GM18511 (cell line): Measurements from ENCODE around the gene JAK1.
"Not testable (repeated sequence)": the region's sequence is repeated elsewhere in the genome, so short reads cannot be mapped to it uniquely, and the experiment has no call there.

ENCODE experiments used
- ATAC-seq: cut with Tn5 transposase; IDR thresholded peaks from one replicate; pipeline ENCODE4 v1.9.1; 2021; ENCODE audit warnings: mild to moderate bottlenecking, moderate library complexity; ENCODE audit not compliant: unreplicated experiment

JAK1 gene

GRCh38 chr1:64950284-64950809, 16.0 kb downstream of the JAK1 start:
- no peak for ATAC-seq

DNA sequence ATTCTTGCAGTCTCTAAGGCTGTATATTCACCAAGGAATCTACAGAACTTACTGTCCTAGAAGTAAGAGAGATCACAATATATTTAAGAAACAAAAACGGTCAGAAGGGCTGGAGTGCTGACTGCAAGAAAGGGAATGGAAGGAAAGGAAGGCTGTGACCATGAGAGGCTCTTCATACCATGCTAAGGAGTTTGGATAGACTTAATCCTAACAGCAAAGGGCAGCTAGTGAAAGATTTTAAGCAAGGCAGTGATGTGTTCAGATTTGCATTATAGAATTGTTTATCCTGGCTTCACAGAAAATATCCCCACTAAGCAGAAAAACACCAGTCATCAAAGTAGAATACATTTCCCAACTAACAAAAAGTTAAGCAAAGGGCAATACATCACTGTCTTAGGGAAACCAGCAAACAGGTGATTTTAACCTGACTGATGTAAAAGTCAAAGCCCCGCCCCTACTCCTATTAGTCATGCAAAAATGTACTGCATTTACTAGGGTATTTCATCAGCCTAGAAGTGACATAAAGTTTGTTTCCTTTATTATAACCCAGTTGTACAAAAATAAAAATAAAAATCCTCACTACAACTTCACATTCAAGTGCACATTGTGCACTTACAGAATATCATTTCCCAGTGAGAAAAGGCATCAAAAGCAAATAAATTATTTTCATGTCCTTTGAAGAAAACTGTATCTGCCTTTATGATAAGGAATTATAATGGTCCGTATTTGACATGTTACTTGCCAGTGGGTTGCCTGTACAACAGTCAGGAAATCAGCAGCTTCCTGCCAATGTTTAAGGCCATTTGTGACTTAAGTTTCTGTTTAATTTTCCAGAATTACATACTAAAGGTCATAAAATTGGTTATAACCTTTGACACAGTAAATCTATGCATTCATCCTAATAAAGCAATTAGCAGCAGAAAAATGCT, 17.2 kb downstream of the JAK1 start:
- no peak for ATAC-seq

GRCh38 chr1:64948216-64948615, 18.1 kb downstream of the JAK1 start:
- no peak for ATAC-seq

DNA sequence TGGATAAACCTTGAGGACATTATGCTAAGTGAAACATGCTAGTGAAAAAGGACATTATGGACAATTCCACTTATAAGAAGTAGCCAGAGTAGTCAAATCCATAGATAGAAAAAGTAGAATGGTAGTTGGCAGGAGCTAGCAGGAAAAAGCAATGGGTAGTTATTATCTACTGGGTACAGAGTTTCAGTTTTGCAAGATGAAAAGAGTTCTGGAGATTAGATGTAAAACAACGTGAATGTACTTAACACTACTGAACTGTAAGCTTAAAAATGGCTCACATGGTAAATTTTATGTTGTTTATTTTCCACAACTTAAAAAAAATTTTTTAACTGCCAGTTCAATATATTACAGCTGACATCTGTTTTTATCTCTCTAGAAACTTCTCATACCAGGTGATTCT, 19.4 kb downstream of the JAK1 start:
- no peak for ATAC-seq

DNA sequence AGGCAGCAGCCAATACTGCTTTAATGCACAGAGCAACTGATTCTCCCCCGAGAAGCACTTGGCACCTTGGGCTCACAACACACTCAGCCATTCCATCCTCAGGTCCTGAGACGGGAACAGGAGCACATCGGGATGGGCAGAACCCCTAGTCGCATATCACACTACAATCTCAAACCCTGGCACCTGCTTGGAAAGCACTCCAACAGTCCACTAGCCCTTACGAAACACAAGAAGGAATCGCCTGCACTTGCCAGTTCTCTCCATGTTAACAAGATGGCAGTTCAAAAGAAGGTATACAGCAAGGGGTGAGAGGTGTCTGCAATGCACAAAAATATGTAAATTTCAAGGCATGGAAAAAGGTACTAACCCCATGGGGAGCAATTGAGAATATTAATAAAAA, 21.4 kb downstream of the JAK1 start:
- no peak for ATAC-seq

GRCh38 chr1:64942675-64943074, 23.7 kb downstream of the JAK1 start:
- no peak for ATAC-seq

DNA sequence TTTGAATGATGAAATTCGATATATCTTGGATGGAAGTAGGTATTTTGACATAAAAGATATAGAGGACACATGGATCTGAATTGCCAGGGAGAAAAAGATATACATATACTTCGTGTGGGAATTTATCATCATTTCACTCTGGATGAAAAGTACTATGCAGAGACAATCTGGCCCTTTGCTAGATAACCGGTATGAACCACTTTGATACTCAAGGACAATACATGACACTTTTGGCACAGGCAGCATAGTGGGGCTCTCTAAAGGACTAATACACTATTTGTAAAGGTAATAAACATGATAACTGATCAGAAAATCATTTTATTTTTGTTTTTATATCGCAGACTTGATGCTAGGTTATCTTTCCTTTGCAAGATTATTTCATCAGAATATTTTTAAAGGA, 24.2 kb downstream of the JAK1 start:
- no peak for ATAC-seq

DNA sequence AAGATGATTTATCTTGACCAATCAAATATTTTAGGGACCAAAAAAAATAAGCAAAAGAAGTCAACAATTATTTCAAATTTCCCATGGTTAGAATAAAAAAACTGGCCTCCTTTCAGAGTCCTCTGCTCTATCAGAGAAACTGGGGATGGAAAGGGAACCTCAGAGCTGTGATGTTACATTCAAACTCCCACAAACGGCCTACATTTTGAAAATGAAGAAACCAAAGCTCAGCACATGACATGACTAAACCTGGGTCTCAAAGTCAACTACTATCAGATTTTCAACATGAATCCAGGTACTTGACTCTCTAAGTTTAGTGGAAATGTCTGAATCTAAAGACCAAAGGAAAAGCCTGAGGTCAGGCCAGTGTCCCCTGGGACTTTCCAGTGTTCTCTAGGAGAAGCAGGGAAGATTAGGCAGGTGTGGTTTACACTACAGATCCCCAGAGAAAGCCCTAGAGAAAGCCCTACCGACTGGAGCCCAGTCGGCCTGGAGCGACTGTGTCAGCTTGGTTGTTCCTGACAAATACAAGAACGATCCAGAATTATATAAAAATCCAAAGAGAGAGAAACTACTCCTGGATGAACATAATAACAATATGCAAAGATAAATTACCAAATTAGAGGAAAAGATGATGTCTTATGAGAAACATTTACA, 24.8 kb downstream of the JAK1 start:
- ATAC-seq: no peak

GRCh38 chr1:64940025-64940424, 26.3 kb downstream of the JAK1 start:
- ATAC-seq: no peak

DNA sequence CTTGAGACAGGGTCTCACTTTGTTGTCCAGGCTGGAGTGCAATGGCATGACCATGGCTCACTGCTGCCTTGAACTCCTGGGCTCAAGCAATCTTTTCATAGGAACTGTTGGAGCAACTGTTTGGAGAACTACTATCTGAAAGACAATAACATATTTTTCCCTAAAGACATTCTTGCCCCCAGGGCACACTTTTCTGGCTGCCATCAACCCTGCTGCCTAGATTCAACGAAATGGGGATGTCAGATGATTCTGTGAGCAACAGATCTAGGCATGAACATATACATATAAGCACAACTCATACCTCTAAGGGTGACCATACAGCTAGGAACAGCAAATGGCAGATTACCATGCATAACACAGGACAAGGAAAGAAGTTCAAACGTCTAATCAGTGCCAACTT, 27.4 kb downstream of the JAK1 start:
- no peak for ATAC-seq

DNA sequence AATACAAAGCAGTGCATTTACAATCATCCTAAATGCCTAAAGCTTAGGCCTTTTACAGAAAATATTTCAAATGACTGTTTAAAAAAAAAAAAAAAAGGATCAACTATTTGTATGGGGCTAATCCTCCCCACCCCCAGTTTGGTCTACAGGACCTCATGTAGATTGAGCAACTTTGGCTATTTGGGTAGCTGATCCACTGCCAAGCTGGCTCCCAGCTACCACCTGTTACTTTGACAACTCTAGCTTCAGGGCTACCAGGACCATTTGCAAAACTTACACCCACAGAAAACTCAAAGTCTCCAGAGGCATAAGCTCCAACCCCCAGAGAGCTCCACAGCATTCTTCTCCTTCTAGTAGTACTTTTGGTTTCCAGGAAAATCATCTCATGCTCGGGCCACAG, 29.4 kb downstream of the JAK1 start:
- ATAC-seq: no peak

DNA sequence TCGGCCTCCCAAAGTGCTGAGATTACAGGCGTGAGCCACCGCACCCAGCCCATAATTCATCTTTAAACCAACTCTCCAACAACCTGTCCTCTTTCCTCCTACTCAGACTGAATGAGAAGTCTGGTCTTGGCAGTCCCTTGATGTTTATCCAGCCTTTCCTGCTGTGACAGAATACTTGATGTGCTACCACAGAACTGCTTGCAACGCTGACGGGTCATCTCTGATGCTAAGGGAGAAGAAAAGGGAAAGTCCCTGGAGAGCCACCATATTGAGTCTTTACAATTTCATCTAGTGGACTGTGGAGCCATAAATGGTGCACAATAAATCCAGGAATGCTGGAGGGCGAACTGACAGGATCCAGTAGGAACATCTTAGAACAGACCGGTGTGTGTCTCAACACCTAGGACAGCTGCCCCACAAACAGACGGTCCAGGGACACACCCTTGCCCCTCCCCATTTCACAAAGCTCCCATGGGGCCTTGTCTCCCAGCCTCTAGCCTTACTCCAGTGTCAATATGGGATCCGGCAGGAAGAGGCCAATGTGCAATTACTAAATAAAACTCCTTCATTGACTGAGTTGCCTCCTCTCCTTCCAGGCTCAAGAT, 30.7 kb downstream of the JAK1 start:
- ATAC-seq: no peak

DNA sequence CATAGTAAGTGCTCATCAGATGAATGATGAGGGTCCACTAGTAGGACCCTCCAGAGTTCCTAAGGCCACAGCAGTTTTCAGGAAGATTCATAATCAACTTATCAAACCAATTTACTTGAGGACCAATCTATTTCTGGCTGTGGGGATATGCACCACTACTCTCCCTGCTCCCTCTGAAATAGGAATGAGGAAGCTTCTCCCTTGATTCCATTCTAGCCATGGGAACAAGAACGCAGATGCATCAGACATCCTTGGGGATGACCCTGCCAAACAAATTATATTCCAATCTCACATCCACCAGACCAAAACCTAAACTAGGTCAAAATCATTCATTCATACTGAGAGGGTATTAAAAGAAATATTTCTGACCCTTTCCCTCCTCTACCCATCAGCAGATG, 31.5 kb downstream of the JAK1 start:
- no peak for ATAC-seq

- ATAC-seq: no peak
Observed at GRCh38 chr1:64934115-64934877, 32.1 kb downstream of the JAK1 start.

DNA sequence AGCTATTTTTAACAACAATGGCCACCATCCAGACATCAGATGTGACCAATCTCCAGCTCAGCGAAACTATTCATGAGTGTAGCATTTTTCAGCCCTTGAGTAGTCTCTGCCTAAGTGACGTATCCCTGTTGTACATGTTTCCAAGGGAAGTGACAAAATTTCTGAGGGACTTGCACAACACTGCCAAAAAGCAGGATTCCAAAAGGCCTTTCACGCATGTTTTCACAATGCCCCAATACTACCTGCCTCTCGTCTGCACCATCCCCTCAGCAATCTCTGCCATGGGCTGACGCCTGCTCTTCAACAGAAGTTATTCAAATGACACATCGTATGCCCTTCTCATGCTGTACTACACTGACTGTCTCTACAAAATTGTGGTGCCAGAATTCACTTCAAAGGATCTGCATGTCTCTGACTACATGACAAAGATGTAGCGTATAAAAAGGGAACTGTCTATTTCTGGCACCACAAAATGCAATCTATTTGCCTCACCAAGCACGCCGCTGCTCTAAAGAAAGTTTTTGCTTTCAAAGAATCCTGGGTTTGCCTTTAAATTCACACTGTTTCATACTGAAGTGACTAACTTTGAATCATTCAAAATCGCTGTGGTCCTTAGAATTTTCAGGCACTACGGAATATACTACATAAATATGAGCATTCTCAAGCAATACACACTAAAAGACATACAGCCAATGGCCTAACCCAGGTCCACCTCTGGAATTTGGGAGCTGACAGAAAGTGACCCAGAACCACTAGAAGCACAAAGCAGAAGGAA, 32.9 kb downstream of the JAK1 start:
- no peak for ATAC-seq

GRCh38 chr1:64932962-64933295, 33.4 kb downstream of the JAK1 start:
- no peak for ATAC-seq

- not testable (repeated sequence) for ATAC-seq
Observed at GRCh38 chr1:64930640-64931039, 35.7 kb downstream of the JAK1 start.

GRCh38 chr1:64929221-64929620, 37.1 kb downstream of the JAK1 start:
- ATAC-seq: no peak

- ATAC-seq: no peak
Observed at GRCh38 chr1:64928325-64928724, 38.0 kb downstream of the JAK1 start.

GRCh38 chr1:64925594-64925993, 40.8 kb downstream of the JAK1 start:
- no peak for ATAC-seq
